Activated T-cell treated with anti-CD3 and anti-CD28 coated beads, Interleukin-2, amount 50 U/mL, for 48 hours (primary cell): ENCODE results near the gene EMP3.
"Not testable (repeated sequence)": the region's sequence is repeated elsewhere in the genome, so short reads cannot be mapped to it uniquely, and the experiment has no call there.

Experiments used
- DNase-seq, 2 experiments: peaks; one replicate each; pipeline ENCODE4 v3.0.0-alpha.2; 2020

Gene EMP3

DNA sequence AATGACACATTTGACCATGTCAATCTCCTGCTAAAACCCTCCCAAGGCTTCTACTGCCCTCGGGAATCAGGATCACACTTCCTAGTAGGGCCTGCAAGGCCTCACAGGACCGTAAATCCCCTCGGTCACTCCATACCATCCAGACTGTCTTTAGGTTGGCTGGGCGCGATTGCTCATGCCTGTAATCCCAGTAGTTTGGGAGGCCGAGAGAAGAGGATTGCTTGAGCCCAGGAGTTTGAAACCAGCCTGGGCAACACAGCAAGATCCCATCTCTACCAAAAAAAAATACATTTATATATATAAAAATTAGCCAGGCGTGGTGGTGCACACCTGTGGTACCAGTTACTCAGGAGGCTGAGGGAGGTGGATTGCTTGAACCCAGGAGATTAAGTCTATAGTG, 23.4 kb downstream of the EMP3 start:
- no peak for DNase-seq

DNA sequence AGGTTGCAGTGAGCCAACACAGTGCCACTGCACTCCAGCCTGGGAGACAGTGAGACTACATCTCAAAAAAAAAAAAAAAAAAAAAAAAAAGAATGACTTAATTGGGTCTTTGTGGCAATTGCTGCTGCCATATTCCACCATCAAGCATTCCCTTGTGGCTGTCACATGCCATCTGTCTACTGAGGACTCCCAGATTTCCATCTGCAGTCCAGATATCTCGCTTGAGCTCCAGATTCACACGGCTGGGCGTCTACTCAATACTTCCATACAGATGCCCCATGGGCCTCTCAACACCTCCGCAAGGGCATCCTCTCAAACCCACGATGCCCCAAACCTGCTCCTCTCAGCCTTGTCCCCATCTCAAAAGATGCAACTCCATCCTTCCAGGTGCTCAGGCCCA, 25.5 kb downstream of the EMP3 start:
- no peak for DNase-seq

DNA sequence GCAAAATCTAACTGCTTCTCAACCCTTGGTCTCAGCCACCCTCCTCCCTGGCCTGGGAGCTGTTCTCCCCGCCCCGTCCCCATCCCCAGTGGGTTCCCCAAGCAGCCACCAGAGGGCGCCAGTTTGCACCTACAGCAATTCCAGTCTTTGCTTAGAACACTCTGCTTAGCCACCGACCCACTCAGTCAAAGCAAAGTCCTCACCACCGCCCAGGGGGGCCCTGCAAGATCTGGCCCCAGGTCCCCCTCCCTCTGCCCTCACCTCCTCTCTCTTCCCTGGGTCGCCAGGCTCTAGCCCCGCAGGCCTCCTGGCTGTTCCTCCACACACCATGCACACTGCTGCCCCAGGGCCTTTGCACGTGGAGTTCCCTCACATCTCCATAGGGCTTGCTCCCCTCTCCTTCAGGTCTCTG, 26.0 kb downstream of the EMP3 start:
- peak; percentile 91 to 93 for DNase-seq

GRCh38 chr19:48353677-48354076, 28.3 kb downstream of the EMP3 start:
- no peak for DNase-seq

DNA sequence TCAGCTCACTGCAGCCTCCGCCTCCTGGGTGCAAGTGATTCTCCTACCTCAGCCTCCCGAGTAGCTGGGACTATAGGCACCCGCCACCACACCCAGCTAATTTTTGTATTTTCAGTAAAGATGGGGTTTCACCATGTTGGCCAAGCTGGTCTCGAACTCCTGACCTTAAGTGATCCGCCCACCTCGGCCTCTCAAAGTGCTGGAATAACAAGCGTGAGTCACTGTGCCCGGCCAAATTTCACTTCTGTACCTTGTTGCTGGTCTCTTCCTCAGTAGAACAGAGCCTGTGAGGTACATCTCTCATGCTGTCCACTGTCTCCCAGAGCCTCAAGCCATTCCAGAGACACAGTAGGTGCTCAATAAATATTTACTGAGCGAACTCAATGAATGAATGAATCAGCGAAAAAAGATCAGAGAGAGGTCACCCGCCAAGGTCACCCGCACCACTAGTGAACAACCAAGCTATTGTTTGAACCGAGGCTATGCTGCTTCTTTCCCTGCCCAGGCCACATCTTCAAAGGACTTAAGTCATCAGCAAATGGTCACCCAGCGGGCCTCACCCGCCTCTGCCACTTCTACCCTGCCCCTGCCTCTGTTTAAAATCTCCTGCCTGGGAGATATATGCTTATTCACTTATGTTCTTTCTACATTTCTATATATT, 29.1 kb downstream of the EMP3 start:
- DNase-seq: no peak

DNA sequence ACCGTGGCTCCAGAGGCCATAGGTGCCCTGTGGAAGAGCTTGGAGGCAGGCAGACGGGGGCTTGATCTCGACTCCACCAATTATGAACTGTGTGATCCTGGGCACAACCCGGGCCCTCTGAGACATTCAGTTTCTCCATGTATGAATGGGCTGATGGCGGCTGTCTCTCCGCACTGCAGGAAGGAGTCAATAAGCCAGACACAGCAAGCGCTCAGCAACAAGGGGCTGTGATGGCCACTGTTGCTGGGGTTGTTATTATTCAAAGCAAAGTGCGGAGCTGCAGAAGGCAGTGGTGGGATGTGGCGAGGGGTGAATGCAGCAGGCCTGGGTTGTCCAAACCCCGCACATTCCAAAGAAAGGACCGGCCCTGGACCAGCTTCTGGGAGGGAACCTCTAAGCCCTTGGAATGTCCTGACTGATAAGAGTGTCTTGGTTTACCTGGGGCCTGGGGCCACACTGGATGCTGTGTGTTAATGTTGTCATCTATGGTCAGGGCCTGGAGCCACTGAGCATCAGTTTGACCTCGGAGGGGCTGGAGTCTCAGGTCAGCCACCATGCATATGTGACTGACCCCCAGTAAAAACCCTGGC, 30.1 kb downstream of the EMP3 start:
- no peak for DNase-seq

DNA sequence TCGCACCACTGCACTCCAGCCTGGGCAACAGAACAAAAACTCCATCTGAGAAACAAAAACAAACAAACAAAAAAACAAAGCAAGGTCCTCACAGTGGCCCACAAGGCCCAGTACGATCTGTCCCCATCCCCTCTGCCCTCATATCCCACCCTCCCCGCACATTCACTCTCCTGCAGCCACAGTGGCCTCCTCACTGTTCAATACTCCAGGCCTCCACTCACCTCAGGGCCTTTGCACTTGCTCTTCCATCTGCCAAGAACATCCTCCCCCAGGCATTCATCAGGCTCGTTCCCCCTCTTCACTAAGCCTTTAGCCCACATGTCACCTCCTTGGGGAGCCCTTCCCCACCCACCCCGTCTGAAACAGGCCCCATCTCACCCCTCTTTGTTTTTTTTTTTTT, 33.8 kb downstream of the EMP3 start:
- DNase-seq: no peak

- no peak for DNase-seq
These were observed 36.6 kb downstream of the EMP3 start for GRCh38 chr19:48361912-48362311.

GRCh38 chr19:48362716-48363499, 37.6 kb downstream of the EMP3 start:
- peak; percentile 89 to 92 for DNase-seq

- DNase-seq: no peak
These were observed 38.1 kb downstream of the EMP3 start for GRCh38 chr19:48363500-48363809.

GRCh38 chr19:48363810-48364597, 38.7 kb downstream of the EMP3 start, which contains the start of the genes SYNGR4 and TMEM143:
Gene SYNGR4 (plus strand): TSS chr19:48364367. CDS start chr19:48365843, 1,476 bp downstream.
Gene TMEM143 (minus strand): TSS chr19:48363940. CDS start chr19:48363920, 20 bp downstream.
- peak; percentile 98 for DNase-seq

DNA sequence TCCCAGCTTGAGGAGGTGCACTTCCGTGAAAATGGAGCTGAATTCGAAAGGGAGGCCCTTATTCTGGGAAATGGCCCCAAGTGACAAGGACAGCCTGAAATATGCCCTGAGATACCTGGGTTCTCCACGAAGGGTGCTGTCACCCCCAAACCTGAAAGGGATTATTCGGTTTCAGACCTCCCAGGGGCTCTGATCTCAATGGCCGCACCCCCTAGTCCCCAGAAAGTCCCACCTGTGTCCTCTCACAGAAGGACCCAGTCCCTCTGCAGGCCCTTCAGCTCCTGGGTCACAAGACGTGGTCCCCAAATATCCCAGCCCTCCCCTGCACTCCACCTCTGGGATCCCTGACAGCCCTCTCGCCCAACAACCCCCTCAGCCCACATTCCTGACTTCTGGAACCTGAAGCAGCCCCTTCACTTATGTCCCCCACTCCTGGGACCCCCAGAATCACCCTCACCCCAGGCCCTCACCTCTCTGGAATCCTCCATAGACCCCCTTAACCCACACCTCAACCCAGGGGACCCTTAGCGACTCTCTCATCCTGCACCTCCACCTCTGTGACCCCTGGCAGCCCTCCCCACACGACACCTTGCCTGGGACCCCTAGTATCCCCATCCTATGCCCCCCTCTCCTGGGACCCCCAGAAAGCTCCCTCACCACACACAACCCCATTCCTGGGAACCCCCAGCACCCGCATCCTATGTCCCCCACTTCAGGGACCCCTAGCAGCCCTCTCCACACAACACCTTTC, 39.4 kb downstream of the EMP3 start:
- DNase-seq: no peak

DNA sequence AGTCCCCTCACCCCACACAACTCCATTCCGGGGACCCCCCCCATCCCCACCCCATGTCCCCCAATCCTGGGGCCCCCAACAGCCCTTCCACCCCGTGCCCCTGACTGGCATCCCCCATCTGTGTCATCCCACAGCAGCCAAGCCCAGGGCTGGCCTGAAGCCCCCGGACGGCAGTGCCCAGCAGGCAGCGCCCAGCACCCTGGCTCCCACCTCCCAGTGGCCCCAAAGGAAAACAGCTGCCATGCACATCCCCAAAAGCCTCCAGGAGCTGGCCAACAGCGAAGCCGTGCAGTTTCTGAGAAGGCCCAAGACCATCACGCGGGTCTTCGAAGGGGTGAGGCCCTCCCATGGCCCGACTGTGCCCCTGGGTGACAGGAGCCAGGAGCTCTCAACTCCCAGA, 40.2 kb downstream of the EMP3 start:
- DNase-seq: no peak

DNA sequence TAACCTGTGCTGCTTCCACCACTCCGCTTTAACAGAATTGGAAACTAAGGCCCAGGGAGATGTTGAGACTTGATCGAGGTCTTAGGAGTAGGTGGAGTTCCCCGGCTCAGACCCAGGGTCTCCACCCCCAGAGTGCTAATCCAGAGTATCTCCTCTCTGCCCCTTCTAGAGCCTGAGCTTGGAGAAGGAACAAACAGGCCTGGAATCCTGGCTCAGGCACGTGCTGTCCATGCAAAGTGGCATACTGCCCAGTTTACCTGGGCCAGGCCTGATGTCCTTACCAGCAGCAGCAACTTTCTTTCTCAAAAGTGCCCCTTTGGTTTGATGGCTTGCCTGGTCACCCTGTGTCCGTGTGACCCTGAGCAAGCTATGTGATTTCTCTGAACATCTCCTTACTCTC, 42.5 kb downstream of the EMP3 start:
- DNase-seq: no peak

DNA sequence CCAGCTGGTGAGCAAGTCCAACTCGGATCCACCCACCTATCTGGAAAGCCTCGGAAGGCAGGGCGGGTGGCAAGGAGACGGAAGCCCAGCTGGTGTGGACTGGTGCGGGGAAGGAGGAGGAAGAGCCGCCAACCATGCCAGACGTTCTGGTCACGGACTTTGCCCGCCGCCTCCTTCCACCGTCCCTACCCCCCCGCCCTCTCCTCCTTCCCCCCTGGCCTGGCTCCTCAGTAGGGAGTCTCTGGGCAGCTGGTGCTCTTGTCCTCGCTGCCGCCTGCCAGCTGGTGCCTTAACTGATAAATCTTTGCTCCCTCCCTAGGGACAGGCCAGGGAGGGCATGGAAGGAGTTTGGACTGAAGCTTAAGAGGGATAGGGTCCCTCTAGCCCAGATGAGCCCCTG, 43.6 kb downstream of the EMP3 start:
- no peak for DNase-seq

DNA sequence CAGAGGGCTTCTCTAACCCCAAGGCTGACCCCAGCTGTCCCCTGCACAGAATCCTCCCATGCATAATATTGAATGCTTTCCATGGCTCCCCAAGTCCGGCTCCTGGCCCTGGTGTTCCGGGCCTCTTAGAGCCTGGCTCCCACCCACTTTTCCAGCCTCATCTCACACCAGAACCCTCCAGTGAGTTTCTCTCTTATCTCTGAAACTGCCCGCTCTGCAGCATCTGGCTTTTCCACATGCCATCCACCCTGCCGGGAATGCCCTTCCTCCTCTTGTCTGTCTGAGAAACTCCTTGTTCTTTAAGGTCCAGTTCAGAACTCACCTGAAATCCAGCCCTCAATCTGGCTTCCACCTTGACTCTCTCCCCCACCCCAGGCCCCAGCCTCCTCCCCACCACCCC, 45.6 kb downstream of the EMP3 start:
- no peak for DNase-seq

GRCh38 chr19:48371367-48371766, 46.0 kb downstream of the EMP3 start:
- no peak for DNase-seq

DNA sequence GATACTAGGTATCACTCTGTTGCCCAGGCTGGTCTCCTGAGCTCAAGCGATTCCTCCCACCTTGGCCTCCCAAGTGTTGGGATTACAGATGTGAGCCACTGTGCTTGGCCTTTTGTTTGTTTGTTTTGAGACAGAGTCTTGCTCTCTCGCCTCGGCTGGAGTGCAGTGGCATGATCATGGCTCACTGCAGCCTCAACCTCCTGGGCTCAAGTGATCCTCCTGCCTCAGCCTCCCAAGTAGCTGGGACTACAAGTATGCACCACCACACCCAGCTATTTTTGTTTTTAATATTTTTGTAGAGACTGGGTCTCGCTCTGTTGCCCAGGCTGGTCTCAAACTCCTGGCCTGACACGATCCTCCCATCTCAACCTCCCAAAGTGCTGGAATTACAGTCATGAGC, 46.4 kb downstream of the EMP3 start:
- not testable (repeated sequence) for DNase-seq

DNA sequence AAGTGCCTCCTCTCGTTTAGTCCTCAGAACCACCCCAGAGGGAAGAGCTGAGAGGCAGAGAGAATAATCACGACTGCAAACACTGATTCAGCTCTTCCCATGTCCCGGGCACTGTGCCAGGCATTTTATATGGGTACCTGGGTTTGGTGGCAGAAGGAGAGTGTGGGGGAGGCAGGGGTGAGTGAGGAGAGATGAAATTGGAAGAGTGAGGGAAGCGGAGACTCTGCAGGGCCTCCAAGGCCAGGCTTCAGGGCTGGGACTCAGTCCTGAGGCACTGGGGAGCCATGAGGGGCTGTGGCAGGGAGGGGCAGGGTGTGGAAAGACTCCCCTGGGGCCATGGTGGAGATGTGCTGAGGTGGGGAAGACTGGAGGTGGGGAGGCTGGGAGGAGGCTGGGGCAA, 47.6 kb downstream of the EMP3 start:
- DNase-seq: no peak

DNA sequence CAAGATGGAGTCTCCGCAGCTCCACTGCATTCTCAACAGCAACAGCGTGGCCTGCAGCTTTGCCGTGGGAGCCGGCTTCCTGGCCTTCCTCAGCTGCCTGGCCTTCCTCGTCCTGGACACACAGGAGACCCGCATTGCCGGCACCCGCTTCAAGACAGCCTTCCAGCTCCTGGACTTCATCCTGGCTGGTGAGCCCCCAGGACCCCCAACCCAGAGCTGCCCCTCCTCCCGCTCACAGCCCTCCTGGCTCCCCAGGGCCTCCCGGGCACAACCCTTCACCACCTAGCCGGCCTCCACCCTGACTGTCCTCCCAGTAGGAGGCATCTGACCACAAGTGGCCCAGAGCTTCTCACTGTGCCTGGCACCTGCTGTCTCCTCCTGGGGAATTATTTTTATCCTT, 48.2 kb downstream of the EMP3 start:
- DNase-seq: no peak

GRCh38 chr19:48378194-48378570, 52.8 kb downstream of the EMP3 start:
- DNase-seq: no peak

GRCh38 chr19:48379058-48379457, 53.7 kb downstream of the EMP3 start:
- DNase-seq: no peak
